ACC112 (cell line): ENCODE measurements around the gene HSF5.
A peak's percentile ranks its signal among the peaks of the same experiment; 100 is the strongest.

Experiments
- H2AFZ ChIP-seq: fragments of 200-600 bp; sonication (generic); one replicate; pipeline ENCODE4 v1.6.0; 2017; ENCODE audit warnings: antibody characterized with exemption, low read length; ENCODE audit not compliant: unreplicated experiment
- H3K27ac ChIP-seq: fragments of 200-600 bp; sonication (generic); 2 replicates; pipeline ENCODE4 v1.5.1; 2014; ENCODE audit warnings: low read depth, mild to moderate bottlenecking, antibody characterized with exemption, low read length, moderate library complexity
- H3K27me3 ChIP-seq: fragments of 200-600 bp; sonication (generic); 2 replicates; pipeline ENCODE4 v1.6.1; 2014; ENCODE audit warnings: mild to moderate bottlenecking, antibody characterized with exemption, low read length, moderate library complexity, mixed read lengths; ENCODE audit not compliant: insufficient read depth
- H3K36me3 ChIP-seq: fragments of 200-600 bp; sonication (generic); 2 replicates; pipeline ENCODE4 v1.6.1; 2016; ENCODE audit warnings: mild to moderate bottlenecking, antibody characterized with exemption, low read length, moderate library complexity, mixed read lengths; ENCODE audit not compliant: insufficient read depth
- H3K4me1 ChIP-seq: fragments of 200-600 bp; sonication (generic); one replicate; pipeline ENCODE4 v1.6.1; 2016; ENCODE audit warnings: low read length, mixed read lengths; ENCODE audit not compliant: insufficient read depth, unreplicated experiment, control insufficient read depth
- H3K4me3 ChIP-seq: fragments of 200-600 bp; sonication (generic); 2 replicates; pipeline ENCODE4 v1.5.1; 2014; ENCODE audit warnings: mild to moderate bottlenecking, low read depth, low read length
- H3K79me2 ChIP-seq: fragments of 200-600 bp; sonication (generic); one replicate; pipeline ENCODE4 v1.6.0; 2016; ENCODE audit warnings: low read length; ENCODE audit not compliant: control insufficient read depth, unreplicated experiment, insufficient read depth

Gene HSF5

GRCh38 chr17:58436245-58436644, 52.0 kb downstream of the HSF5 start:
- Histone ChIP-seq H2AFZ (no peak overlapping the region), H3K27ac (no peak overlapping the region), H3K36me3 (no peaks in the 10 kb centered on the region), H3K27me3 (peaks cover 72% of the 10 kb centered on the region), H3K4me1 (no peaks in the 10 kb centered on the region), H3K4me3 (no peak overlapping the region), H3K79me2 (no peaks in the 10 kb centered on the region)

- Histone ChIP-seq H3K27me3 (peaks cover 68% of the 10 kb centered on the region), H3K79me2 (no peaks in the 10 kb centered on the region), H3K27ac (no peak overlapping the region), H3K4me3 (no peak overlapping the region), H3K36me3 (no peaks in the 10 kb centered on the region), H2AFZ (no peak overlapping the region), H3K4me1 (no peaks in the 10 kb centered on the region)
Measured at GRCh38 chr17:58432806-58433573, 55.2 kb downstream of the HSF5 start.

GRCh38 chr17:58427807-58428206, 60.4 kb downstream of the HSF5 start:
- Histone ChIP-seq H3K4me3 (no peak overlapping the region), H3K36me3 (no peaks in the 10 kb centered on the region), H3K27ac (no peak overlapping the region), H3K4me1 (no peaks in the 10 kb centered on the region), H3K27me3 (peaks cover 58% of the 10 kb centered on the region), H2AFZ (no peak overlapping the region), H3K79me2 (no peaks in the 10 kb centered on the region)

GRCh38 chr17:58421711-58422110, 66.5 kb downstream of the HSF5 start:
- Histone ChIP-seq H3K27me3 (peaks cover 67% of the 10 kb centered on the region), H3K27ac (no peak overlapping the region), H3K36me3 (no peaks in the 10 kb centered on the region), H2AFZ (no peak overlapping the region), H3K4me3 (no peak overlapping the region), H3K4me1 (peaks cover 3% of the 10 kb centered on the region), H3K79me2 (no peaks in the 10 kb centered on the region)

GRCh38 chr17:58420827-58421226, 67.4 kb downstream of the HSF5 start:
- H2AFZ ChIP-seq: no peak overlapping the region
- H3K27me3 ChIP-seq: peaks cover 65% of the 10 kb centered on the region
- H3K27ac ChIP-seq: no peak overlapping the region
- no peak overlapping the region for H3K4me3 ChIP-seq
- H3K4me1 ChIP-seq: peaks cover 3% of the 10 kb centered on the region
- no peaks in the 10 kb centered on the region for H3K79me2 ChIP-seq
- H3K36me3 ChIP-seq: no peaks in the 10 kb centered on the region

GRCh38 chr17:58417300-58418092, 70.7 kb downstream of the HSF5 start, which contains the start of gene RNF43:
Gene RNF43 (minus strand): TSS chr17:58417534. CDS start chr17:58415577, 1,957 bp downstream.
- Histone ChIP-seq H3K36me3 (no peaks in the 10 kb centered on the region), H3K4me3 (peak within 1 kb of the TSS; percentile 65), H3K4me1 (peaks cover 3% of the 10 kb centered on the region), H3K27ac (no peak within 1 kb of the TSS), H2AFZ (peak within 1 kb of the TSS; percentile 20), H3K79me2 (no peaks in the 10 kb centered on the region), H3K27me3 (peaks cover 79% of the 10 kb centered on the region)

- H3K79me2 ChIP-seq: no peaks in the 10 kb centered on the region
- H3K4me1 ChIP-seq: peaks cover 3% of the 10 kb centered on the region
- no peaks in the 10 kb centered on the region for H3K36me3 ChIP-seq
- H3K27me3 ChIP-seq: peaks cover 79% of the 10 kb centered on the region
- H2AFZ ChIP-seq: peak overlapping the region; percentile 20
- H3K4me3 ChIP-seq: peak overlapping the region; percentile 65
- no peak overlapping the region for H3K27ac ChIP-seq
Measured at GRCh38 chr17:58416937-58417299, 71.3 kb downstream of the HSF5 start.

- peaks cover 80% of the 10 kb centered on the region for H3K27me3 ChIP-seq
- H3K4me1 ChIP-seq: peaks cover 3% of the 10 kb centered on the region
- H3K4me3 ChIP-seq: no peak overlapping the region
- no peak overlapping the region for H3K27ac ChIP-seq
- H2AFZ ChIP-seq: no peak overlapping the region
- H3K36me3 ChIP-seq: no peaks in the 10 kb centered on the region
- H3K79me2 ChIP-seq: no peaks in the 10 kb centered on the region
Measured at GRCh38 chr17:58416396-58416795, 71.8 kb downstream of the HSF5 start.

GRCh38 chr17:58415371-58416055, 72.7 kb downstream of the HSF5 start:
- H3K36me3 ChIP-seq: no peaks in the 10 kb centered on the region
- H3K4me3 ChIP-seq: no peak overlapping the region
- no peak overlapping the region for H2AFZ ChIP-seq
- peaks cover 81% of the 10 kb centered on the region for H3K27me3 ChIP-seq
- H3K79me2 ChIP-seq: no peaks in the 10 kb centered on the region
- no peak overlapping the region for H3K27ac ChIP-seq
- H3K4me1 ChIP-seq: peaks cover 3% of the 10 kb centered on the region

- Histone ChIP-seq H2AFZ (no peak overlapping the region), H3K79me2 (no peaks in the 10 kb centered on the region), H3K4me1 (peaks cover 3% of the 10 kb centered on the region), H3K27ac (no peak overlapping the region), H3K4me3 (no peak overlapping the region), H3K36me3 (no peaks in the 10 kb centered on the region), H3K27me3 (peaks cover 80% of the 10 kb centered on the region)
Measured at GRCh38 chr17:58414596-58414997, 73.6 kb downstream of the HSF5 start.
